Lung microvascular endothelial cell (primary cell): ENCODE data around the gene PLA2G3. TPM values are rescaled to one million over a fixed set of nuclear protein-coding genes. Genes with fewer than 3 reads are reported as not detected.
"Not testable (repeated sequence)": the region's sequence is repeated elsewhere in the genome, so short reads cannot be mapped to it uniquely, and the experiment has no call there.

ENCODE experiments used
- DNase-seq, 2 donors: peaks; one replicate each; pipeline versions ENCODE4 v3.0.0 to v3.0.0-alpha.2; 2010; ENCODE audit warnings: low read depth in 2 of 2
- total RNA-seq: library from RNA; depleted of rRNA; stranded (reverse); fragments of >200 nt; gene quantifications from 2 replicates; pipeline ENCODE4 v1.2.1, GENCODE V29; 2014

PLA2G3 gene
- total RNA-seq, 1 donor from 2014 or later: not detected

GRCh38 chr22:31124811-31125465 is 15.4 kb downstream of the PLA2G3 start:
- no peak for DNase-seq

- no peak for DNase-seq
Observed at GRCh38 chr22:31124290-31124689, 16.0 kb downstream of the PLA2G3 start.

- no peak for DNase-seq
Observed at GRCh38 chr22:31123292-31123602, 17.1 kb downstream of the PLA2G3 start.

GRCh38 chr22:31122532-31123291 is 17.6 kb downstream of the PLA2G3 start, which contains the start of gene INPP5J:
INPP5J (plus strand) TSS chr22:31122966; CDS start chr22:31123015, 49 bp downstream.
- DNase-seq: peak in 1 of 2 donors; percentile 27

- DNase-seq: no peak
Observed at GRCh38 chr22:31122196-31122531, 18.1 kb downstream of the PLA2G3 start.

- DNase-seq: no peak
Observed at GRCh38 chr22:31121403-31121802, 18.9 kb downstream of the PLA2G3 start.

GRCh38 chr22:31120642-31121041 is 19.7 kb downstream of the PLA2G3 start:
- no peak for DNase-seq

GRCh38 chr22:31120230-31120629 is 20.1 kb downstream of the PLA2G3 start:
- no peak for DNase-seq

GRCh38 chr22:31119026-31119717 is 21.1 kb downstream of the PLA2G3 start:
- no peak for DNase-seq

- no peak for DNase-seq
Observed at GRCh38 chr22:31118046-31118820, 22.1 kb downstream of the PLA2G3 start.

- not testable (repeated sequence) for DNase-seq
Observed at GRCh38 chr22:31112547-31113091, 27.7 kb downstream of the PLA2G3 start.

- DNase-seq: no peak
Observed at GRCh38 chr22:31107894-31108218, 32.5 kb downstream of the PLA2G3 start.

- DNase-seq: peak; percentile 97 to 98
Observed at GRCh38 chr22:31107178-31107893, 33.0 kb downstream of the PLA2G3 start, which contains the start of gene SELENOM. SELENOM (minus strand) TSS chr22:31107568; CDS start chr22:31107505, 63 bp downstream.

- DNase-seq: peak; percentile 36 to 49
Observed at GRCh38 chr22:31106731-31107177, 33.6 kb downstream of the PLA2G3 start.

- peak in 1 of 2 donors; percentile 16 for DNase-seq
Observed at GRCh38 chr22:31106001-31106571, 34.2 kb downstream of the PLA2G3 start.

GRCh38 chr22:31105282-31105929 is 34.9 kb downstream of the PLA2G3 start:
- DNase-seq: no peak

- DNase-seq: peak in 1 of 2 donors; percentile 46
Observed at GRCh38 chr22:31104869-31105268, 35.4 kb downstream of the PLA2G3 start.

GRCh38 chr22:31103899-31104694 is 36.2 kb downstream of the PLA2G3 start:
- DNase-seq: no peak

- no peak for DNase-seq
Observed at GRCh38 chr22:31103111-31103510, 37.2 kb downstream of the PLA2G3 start.
